ENCODE measurements around the gene CDC34.

- TF ChIP-seq EP300 (IDR thresholded peaks at IDR 0.05; ENCODE audit: borderline replicate concordance) (no peak), RAD21 (IDR thresholded peaks at IDR 0.05; ENCODE audit: low read depth) (no peak), FOXM1 (IDR thresholded peaks at IDR 0.05; ENCODE audit: borderline replicate concordance, low read depth) (no peak), TAF1 (IDR thresholded peaks at IDR 0.05; ENCODE audit: low read depth) (no peak), CEBPB (IDR thresholded peaks at IDR 0.05) (no peak), TCF12 (IDR thresholded peaks at IDR 0.05; ENCODE audit: low read depth) (no peak), ZBTB7A (IDR thresholded peaks at IDR 0.05; ENCODE audit: low read depth) (no peak), YY1 (IDR thresholded peaks at IDR 0.05; ENCODE audit: low read depth) (no peak)
- TF ChIP-seq, protein P1, sequence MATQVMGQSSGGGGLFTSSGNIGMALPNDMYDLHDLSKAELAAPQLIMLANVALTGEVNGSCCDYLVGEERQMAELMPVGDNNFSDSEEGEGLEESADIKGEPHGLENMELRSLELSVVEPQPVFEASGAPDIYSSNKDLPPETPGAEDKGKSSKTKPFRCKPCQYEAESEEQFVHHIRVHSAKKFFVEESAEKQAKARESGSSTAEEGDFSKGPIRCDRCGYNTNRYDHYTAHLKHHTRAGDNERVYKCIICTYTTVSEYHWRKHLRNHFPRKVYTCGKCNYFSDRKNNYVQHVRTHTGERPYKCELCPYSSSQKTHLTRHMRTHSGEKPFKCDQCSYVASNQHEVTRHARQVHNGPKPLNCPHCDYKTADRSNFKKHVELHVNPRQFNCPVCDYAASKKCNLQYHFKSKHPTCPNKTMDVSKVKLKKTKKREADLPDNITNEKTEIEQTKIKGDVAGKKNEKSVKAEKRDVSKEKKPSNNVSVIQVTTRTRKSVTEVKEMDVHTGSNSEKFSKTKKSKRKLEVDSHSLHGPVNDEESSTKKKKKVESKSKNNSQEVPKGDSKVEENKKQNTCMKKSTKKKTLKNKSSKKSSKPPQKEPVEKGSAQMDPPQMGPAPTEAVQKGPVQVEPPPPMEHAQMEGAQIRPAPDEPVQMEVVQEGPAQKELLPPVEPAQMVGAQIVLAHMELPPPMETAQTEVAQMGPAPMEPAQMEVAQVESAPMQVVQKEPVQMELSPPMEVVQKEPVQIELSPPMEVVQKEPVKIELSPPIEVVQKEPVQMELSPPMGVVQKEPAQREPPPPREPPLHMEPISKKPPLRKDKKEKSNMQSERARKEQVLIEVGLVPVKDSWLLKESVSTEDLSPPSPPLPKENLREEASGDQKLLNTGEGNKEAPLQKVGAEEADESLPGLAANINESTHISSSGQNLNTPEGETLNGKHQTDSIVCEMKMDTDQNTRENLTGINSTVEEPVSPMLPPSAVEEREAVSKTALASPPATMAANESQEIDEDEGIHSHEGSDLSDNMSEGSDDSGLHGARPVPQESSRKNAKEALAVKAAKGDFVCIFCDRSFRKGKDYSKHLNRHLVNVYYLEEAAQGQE (IDR thresholded peaks at IDR 0.05; ENCODE audit: low read depth), result no peak
- TF ChIP-seq, protein P2, sequence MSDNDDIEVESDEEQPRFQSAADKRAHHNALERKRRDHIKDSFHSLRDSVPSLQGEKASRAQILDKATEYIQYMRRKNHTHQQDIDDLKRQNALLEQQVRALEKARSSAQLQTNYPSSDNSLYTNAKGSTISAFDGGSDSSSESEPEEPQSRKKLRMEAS (IDR thresholded peaks at IDR 0.05), result no peak
Observed at GRCh38 chr19:541699-542098, 10.1 kb downstream of the CDC34 start.
